Activated CD4-positive, alpha-beta T cell treated with anti-CD3 and anti-CD28 coated beads, Interleukin-2, Interleukin-6, amounts not matched to agents 100 ng/mL and 50 ng/mL, durations not matched to agents 16 hours and 8 hours (primary cell): ENCODE data around the gene BARX2.
"Not testable (repeated sequence)": the region's sequence is repeated elsewhere in the genome, so short reads cannot be mapped to it uniquely, and the experiment has no call there.

Experiments
- DNase-seq: peaks from one replicate; pipeline ENCODE4 v3.0.0-alpha.2; 2020

The BARX2 gene

GRCh38 chr11:129375751-129376657 is at the start of gene BARX2:
Gene BARX2 (plus strand): TSS chr11:129375848. CDS start chr11:129376036, 188 bp downstream.
- peak; percentile 60 for DNase-seq

- DNase-seq, result no peak
Observed at GRCh38 chr11:129326921-129327320, 48.7 kb upstream of the BARX2 start.

GRCh38 chr11:129327708-129328107 is 47.9 kb upstream of the BARX2 start:
- DNase-seq, result not testable (repeated sequence)

GRCh38 chr11:129328756-129329155 is 46.9 kb upstream of the BARX2 start:
- no peak for DNase-seq

GRCh38 chr11:129331217-129331616 is 44.4 kb upstream of the BARX2 start:
- DNase-seq, result no peak

- DNase-seq, result peak; percentile 73
Observed at GRCh38 chr11:129331871-129332274, 43.8 kb upstream of the BARX2 start.

GRCh38 chr11:129333873-129334272 is 41.8 kb upstream of the BARX2 start:
- DNase-seq, result peak; percentile 7

GRCh38 chr11:129344301-129344940 is 31.2 kb upstream of the BARX2 start:
- not testable (repeated sequence) for DNase-seq

- no peak for DNase-seq
Observed at GRCh38 chr11:129346916-129347315, 28.7 kb upstream of the BARX2 start.

GRCh38 chr11:129348813-129349212 is 26.8 kb upstream of the BARX2 start:
- no peak for DNase-seq

- DNase-seq, result no peak
Observed at GRCh38 chr11:129352676-129353075, 23.0 kb upstream of the BARX2 start.

- no peak for DNase-seq
Observed at GRCh38 chr11:129354691-129355090, 21.0 kb upstream of the BARX2 start.

GRCh38 chr11:129359748-129360147 is 15.9 kb upstream of the BARX2 start:
- no peak for DNase-seq

GRCh38 chr11:129364143-129364654 is 11.4 kb upstream of the BARX2 start:
- DNase-seq, result peak; percentile 90

- no peak for DNase-seq
Observed at GRCh38 chr11:129365816-129366215, 9.8 kb upstream of the BARX2 start.

GRCh38 chr11:129366737-129367597 is 8.7 kb upstream of the BARX2 start:
- no peak for DNase-seq

GRCh38 chr11:129368889-129369672 is 6.6 kb upstream of the BARX2 start:
- DNase-seq, result no peak

GRCh38 chr11:129370715-129371114 is 4.9 kb upstream of the BARX2 start:
- DNase-seq, result no peak

GRCh38 chr11:129372609-129373488 is 2.8 kb upstream of the BARX2 start:
- DNase-seq, result no peak

GRCh38 chr11:129373489-129373953 is 2.1 kb upstream of the BARX2 start:
- DNase-seq, result no peak
